HL-60 (cell line): Measurements from ENCODE around the gene CEPT1.

Experiments
- DNase-seq, 2 experiments: peaks; one replicate each; pipeline ENCODE4 v3.0.0-alpha.2; 2010 to 2020; ENCODE audit warnings: low read depth in 1 of 2, low spot score in 1 of 2
- H3K27ac ChIP-seq: fragments of 250-450 bp; sonication (Bioruptor Pico); replicated peaks from 2 replicates; pipeline ENCODE4 v1.5.1; 2020; ENCODE audit warnings: mild to moderate bottlenecking, moderate library complexity
- H3K27me3 ChIP-seq: fragments of 250-450 bp; sonication (Bioruptor Pico); 2 replicates; pipeline ENCODE4 v1.5.1; 2021; ENCODE audit warnings: mild to moderate bottlenecking, moderate library complexity; ENCODE audit not compliant: insufficient read depth, poor library complexity, severe bottlenecking
- H3K4me3 ChIP-seq: replicated peaks from 2 replicates; pipeline ENCODE4 v1.5.1; 2011; ENCODE audit warnings: mild to moderate bottlenecking, control low read depth, low read length; ENCODE audit not compliant: insufficient read depth
- GABPA ChIP-seq: IDR thresholded peaks from 2 replicates; pipeline ENCODE4 v1.6.1; 2012; ENCODE audit warnings: low read depth
- POLR2AphosphoS5 ChIP-seq: IDR thresholded peaks from 2 replicates; pipeline ENCODE4 v1.6.1; 2012; ENCODE audit warnings: low read depth
- SPI1 ChIP-seq: IDR thresholded peaks from 2 replicates; pipeline ENCODE4 v1.6.1; 2012; ENCODE audit warnings: low read depth, mild to moderate bottlenecking, borderline replicate concordance
- TF ChIP-seq, protein P1 (sequence below): IDR thresholded peaks from one replicate; pipeline ENCODE4 v1.5.1; 2011; ENCODE audit warnings: low read length, control low read depth, inconsistent platforms; ENCODE audit not compliant: insufficient read depth
- TF ChIP-seq, protein P2 (sequence below): IDR thresholded peaks from 2 replicates; pipeline ENCODE4 v1.6.1; 2012; ENCODE audit warnings: low read depth; ENCODE audit not compliant: insufficient replicate concordance

CEPT1 gene

DNA sequence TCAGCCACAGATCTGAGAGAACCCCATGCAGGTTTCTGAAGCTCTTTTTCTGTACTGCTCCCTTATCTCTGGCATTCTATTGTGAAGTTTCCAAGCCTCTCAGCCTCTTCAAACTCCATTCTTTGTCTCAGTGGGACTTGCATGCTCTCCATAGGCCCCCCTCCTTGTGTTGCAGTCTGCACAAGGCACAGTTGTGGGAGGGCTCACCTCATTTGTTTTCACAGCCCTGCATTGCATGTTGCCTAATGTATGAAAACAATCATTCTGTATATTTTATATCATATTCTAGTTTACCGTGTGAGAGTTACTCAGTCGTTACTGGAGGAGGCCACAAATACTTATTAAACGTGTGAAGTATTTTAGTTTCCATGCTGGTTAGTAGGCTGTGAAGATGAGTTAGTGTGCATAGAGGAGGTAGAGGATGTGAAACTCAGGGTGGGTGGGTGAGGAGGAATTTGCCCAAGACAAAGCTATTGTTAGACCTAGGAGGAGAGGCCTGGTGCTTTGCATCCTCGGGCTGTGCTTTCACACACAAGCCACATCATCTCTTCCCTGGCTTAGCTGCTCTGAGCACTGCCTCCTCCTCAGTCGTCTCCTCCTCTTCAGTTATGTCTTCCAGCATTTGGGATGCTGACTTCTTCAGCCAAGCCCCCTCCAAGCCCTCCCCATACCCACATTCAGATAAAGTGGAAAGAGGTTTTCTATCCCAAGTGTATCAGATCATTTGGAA is 79.7 kb downstream of the CEPT1 start:
- TF ChIP-seq, protein P1, sequence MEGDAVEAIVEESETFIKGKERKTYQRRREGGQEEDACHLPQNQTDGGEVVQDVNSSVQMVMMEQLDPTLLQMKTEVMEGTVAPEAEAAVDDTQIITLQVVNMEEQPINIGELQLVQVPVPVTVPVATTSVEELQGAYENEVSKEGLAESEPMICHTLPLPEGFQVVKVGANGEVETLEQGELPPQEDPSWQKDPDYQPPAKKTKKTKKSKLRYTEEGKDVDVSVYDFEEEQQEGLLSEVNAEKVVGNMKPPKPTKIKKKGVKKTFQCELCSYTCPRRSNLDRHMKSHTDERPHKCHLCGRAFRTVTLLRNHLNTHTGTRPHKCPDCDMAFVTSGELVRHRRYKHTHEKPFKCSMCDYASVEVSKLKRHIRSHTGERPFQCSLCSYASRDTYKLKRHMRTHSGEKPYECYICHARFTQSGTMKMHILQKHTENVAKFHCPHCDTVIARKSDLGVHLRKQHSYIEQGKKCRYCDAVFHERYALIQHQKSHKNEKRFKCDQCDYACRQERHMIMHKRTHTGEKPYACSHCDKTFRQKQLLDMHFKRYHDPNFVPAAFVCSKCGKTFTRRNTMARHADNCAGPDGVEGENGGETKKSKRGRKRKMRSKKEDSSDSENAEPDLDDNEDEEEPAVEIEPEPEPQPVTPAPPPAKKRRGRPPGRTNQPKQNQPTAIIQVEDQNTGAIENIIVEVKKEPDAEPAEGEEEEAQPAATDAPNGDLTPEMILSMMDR: no peak
- TF ChIP-seq SPI1 (no peak), GABPA (no peak), POLR2AphosphoS5 (no peak)
- TF ChIP-seq, protein P2, sequence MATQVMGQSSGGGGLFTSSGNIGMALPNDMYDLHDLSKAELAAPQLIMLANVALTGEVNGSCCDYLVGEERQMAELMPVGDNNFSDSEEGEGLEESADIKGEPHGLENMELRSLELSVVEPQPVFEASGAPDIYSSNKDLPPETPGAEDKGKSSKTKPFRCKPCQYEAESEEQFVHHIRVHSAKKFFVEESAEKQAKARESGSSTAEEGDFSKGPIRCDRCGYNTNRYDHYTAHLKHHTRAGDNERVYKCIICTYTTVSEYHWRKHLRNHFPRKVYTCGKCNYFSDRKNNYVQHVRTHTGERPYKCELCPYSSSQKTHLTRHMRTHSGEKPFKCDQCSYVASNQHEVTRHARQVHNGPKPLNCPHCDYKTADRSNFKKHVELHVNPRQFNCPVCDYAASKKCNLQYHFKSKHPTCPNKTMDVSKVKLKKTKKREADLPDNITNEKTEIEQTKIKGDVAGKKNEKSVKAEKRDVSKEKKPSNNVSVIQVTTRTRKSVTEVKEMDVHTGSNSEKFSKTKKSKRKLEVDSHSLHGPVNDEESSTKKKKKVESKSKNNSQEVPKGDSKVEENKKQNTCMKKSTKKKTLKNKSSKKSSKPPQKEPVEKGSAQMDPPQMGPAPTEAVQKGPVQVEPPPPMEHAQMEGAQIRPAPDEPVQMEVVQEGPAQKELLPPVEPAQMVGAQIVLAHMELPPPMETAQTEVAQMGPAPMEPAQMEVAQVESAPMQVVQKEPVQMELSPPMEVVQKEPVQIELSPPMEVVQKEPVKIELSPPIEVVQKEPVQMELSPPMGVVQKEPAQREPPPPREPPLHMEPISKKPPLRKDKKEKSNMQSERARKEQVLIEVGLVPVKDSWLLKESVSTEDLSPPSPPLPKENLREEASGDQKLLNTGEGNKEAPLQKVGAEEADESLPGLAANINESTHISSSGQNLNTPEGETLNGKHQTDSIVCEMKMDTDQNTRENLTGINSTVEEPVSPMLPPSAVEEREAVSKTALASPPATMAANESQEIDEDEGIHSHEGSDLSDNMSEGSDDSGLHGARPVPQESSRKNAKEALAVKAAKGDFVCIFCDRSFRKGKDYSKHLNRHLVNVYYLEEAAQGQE: no peak
- DNase-seq: peak in 1 of 2 experiments; percentile 63
- Histone ChIP-seq H3K4me3 (no peak overlapping the region), H3K27me3 (no peaks in the 10 kb centered on the region), H3K27ac (no peak overlapping the region)

DNA sequence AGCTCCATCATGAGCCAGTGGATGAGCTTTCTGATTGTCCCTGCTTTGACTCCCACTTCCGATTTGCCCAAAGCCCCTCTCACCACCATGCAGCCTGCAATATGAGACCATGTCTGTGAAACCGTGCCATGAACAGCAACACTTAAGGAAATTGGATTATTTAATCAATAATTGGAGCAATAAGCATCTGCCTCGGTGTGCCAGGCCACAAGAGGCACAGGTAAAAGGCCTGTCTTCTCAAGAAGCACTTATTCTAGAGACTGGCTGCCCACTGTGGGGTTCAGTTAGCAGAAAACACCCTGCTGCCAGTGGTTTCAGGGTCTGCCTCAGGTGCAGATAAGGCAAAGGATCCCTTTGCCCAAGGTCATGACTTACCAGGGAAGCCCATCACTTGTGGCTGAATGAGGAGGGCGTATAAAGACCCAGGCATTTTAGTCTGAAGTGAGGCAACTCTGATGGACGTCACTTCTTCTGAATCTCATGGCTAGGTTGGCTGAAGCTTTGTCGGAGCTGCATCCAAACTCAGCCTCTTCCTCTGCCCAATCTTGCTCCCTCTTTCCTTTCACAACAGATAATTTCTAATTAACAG is 80.4 kb downstream of the CEPT1 start:
- Histone ChIP-seq H3K27me3 (no peaks in the 10 kb centered on the region), H3K27ac (no peak overlapping the region), H3K4me3 (no peak overlapping the region)
- TF ChIP-seq, protein P2: no peak
- TF ChIP-seq SPI1: no peak
- DNase-seq: no peak

DNA sequence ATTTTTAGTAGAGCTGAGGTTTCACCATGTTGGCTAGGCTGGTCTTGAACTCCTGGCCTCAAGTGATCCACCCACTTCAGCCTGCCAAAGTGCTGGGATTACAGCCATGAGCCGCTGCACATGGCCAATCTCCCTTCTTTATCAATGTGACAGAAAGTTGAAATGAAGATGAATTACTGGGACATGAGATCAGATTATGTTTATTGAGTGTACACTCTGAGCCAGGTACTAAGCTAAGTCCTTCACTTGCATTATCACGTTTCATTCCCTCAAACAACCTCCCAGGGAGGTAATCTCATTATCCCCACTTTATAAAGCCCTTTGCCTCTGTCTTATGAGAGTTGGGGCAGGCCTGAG is 81.2 kb downstream of the CEPT1 start:
- no peak overlapping the region for H3K4me3 ChIP-seq
- no peak for DNase-seq
- peak overlapping the region; percentile 42 for H3K27ac ChIP-seq
- H3K27me3 ChIP-seq: no peaks in the 10 kb centered on the region
- TF ChIP-seq, protein P2: no peak
- TF ChIP-seq POLR2AphosphoS5 (no peak), GABPA (no peak), SPI1 (no peak)
- TF ChIP-seq, protein P1: no peak
